Stomach (tissue), 9 donors: ENCODE results near the gene PIP5K1B. TPM values are rescaled to one million over a fixed set of nuclear protein-coding genes. Genes with fewer than 3 reads are reported as not detected.

Experiments
- DNase-seq, 2 donors: peaks; one replicate each; pipeline versions ENCODE4 v3.0.0 to v3.0.0-alpha.2; 2013 to 2019
- H3K27ac ChIP-seq, 5 donors: fragments of 200-600 bp in 4 of 5; sonication (generic) in 4 of 5; one replicate each; pipeline ENCODE4 v1.5.1; 2013 to 2019; ENCODE audit warnings: mild to moderate bottlenecking in 1 of 5, moderate library complexity in 1 of 5
- H3K27me3 ChIP-seq, 3 donors: fragments of 200-600 bp; sonication (generic); one replicate each; pipeline ENCODE4 v1.5.1; 2017 to 2019; ENCODE audit warnings: mixed run types in 1 of 3
- H3K36me3 ChIP-seq, 4 donors: fragments of 200-600 bp; sonication (generic); 1 replicate in 3 of 4; 2 replicates in 1 of 4; pipeline ENCODE4 v1.5.1; 2016 to 2019
- H3K4me1 ChIP-seq, 4 donors: fragments of 200-600 bp; sonication (generic); one replicate each; pipeline ENCODE4 v1.5.1; 2016 to 2019
- H3K4me3 ChIP-seq, 4 donors: fragments of 200-600 bp; sonication (generic) in 3 of 4; one replicate each; pipeline ENCODE4 v1.5.1; 2016 to 2019; ENCODE audit warnings: mild to moderate bottlenecking in 1 of 4
- H3K9me3 ChIP-seq, 4 donors: fragments of 200-600 bp; sonication (generic); one replicate each; pipeline ENCODE4 v1.5.1; 2016 to 2019
- CTCF ChIP-seq, 7 experiments: fragments of 450-650 bp in 4 of 7; fragments of 200-600 bp in 3 of 7; sonication (generic) in 3 of 7; IDR thresholded peaks; one replicate each; pipeline ENCODE4 v1.5.1; 2016 to 2019; ENCODE audit warnings: antibody characterized with exemption in 7 of 7, control low read depth in 2 of 7, mild to moderate bottlenecking in 1 of 7
- EP300 ChIP-seq: sonication (generic); formaldehyde crosslinking; IDR thresholded peaks from one replicate; pipeline ENCODE4 v1.6.1; 2017; ENCODE audit warnings: antibody characterized with exemption
- POLR2A ChIP-seq, 4 donors: fragments of 450-650 bp; IDR thresholded peaks; one replicate each; pipeline ENCODE4 v1.6.1; 2016; ENCODE audit warnings: antibody characterized with exemption in 4 of 4, control low read depth in 2 of 4, mild to moderate bottlenecking in 1 of 4, moderate library complexity in 1 of 4
- POLR2AphosphoS5 ChIP-seq, 3 donors: sonication (generic); formaldehyde crosslinking; IDR thresholded peaks; one replicate each; pipeline ENCODE4 v1.6.1; 2016; ENCODE audit warnings: antibody characterized with exemption in 3 of 3
- WGBS, 5 donors: extraction: QIAGEN DNeasy Blood & Tissue Kit in 3 of 5; methylation state at CpG; one replicate each; pipeline versions ENCODE4 v1.1.5 to v1.1.7; 2013 to 2018; 5-methylcytosine and 5-hydroxymethylcytosine counted together
- intact Hi-C: fragments of 100-400 bp; cut with DNase I; formaldehyde crosslinking; loops from one replicate; pipeline ENCODE4 v1.15.1; 2023; ENCODE audit warnings: low total_unique reads
- polyA plus RNA-seq, 3 donors: library from polyadenylated mRNA; stranded (reverse); fragments of 200-250 nt; gene quantifications; one replicate each; pipeline ENCODE4 v1.2.3, GENCODE V29; 2013
- total RNA-seq, 5 donors: library from RNA; depleted of rRNA; stranded (reverse); fragments of >200 nt; gene quantifications; one replicate each; pipeline versions ENCODE4 v1.1.0 to v1.2.3, GENCODE V29; 2014 to 2016
- donor health status: healthy with polysubstance abuse.
- donor health status: Bipolar disorder and iron deficiency.
- donor health status: healthy.

Gene PIP5K1B
- total and polyA plus RNA-seq, 8 donors = 2.3 to 33.8 (median 16.6) TPM

GRCh38 chr9:68883224-68883623 lies 178.2 kb downstream of the PIP5K1B start:
- H3K4me3 ChIP-seq = no peak overlapping the region
- no peak overlapping the region for H3K27ac ChIP-seq
- WGBS, 5 donors = 82 to 89% (median 85%) methylated on average over 3 of the region's 3 CpGs
- no peaks in the 10 kb centered on the region for H3K9me3 ChIP-seq
- intact Hi-C loops = no loop called here
- DNase-seq = no peak
- no peaks in the 10 kb centered on the region for H3K27me3 ChIP-seq
- no peaks in the 10 kb centered on the region for H3K36me3 ChIP-seq
- TF ChIP-seq POLR2A (IDR thresholded peaks at IDR 0.05) (no peak), EP300 (no peak), POLR2AphosphoS5 (IDR thresholded peaks at IDR 0.05) (no peak), CTCF (IDR thresholded peaks at IDR 0.05) (no peak)
- H3K4me1 ChIP-seq = no peaks in the 10 kb centered on the region

GRCh38 chr9:68887232-68887631 lies 182.2 kb downstream of the PIP5K1B start:
- no peak overlapping the region for H3K4me3 ChIP-seq
- H3K36me3 ChIP-seq = peaks cover 0 to 10% (median 2%) of the 10 kb centered on the region in 4 donors
- TF ChIP-seq POLR2AphosphoS5 (IDR thresholded peaks at IDR 0.05) (no peak), EP300 (no peak), POLR2A (IDR thresholded peaks at IDR 0.05) (no peak), CTCF (IDR thresholded peaks at IDR 0.05) (no peak)
- H3K4me1 ChIP-seq = no peaks in the 10 kb centered on the region
- no peak overlapping the region for H3K27ac ChIP-seq
- intact Hi-C loops = no loop called here
- no peaks in the 10 kb centered on the region for H3K9me3 ChIP-seq
- no peaks in the 10 kb centered on the region for H3K27me3 ChIP-seq
- DNase-seq = no peak
- 74 to 95% (median 84%) methylated on average over 1 of the region's 1 CpG for WGBS, 5 donors

- intact Hi-C loops = no loop called here
- Histone ChIP-seq H3K27ac (peak overlapping the region in 2 of 5 donors; percentile 24 to 43), H3K4me1 (peaks cover 7 to 41% (median 23%) of the 10 kb centered on the region in 4 donors), H3K27me3 (no peaks in the 10 kb centered on the region), H3K9me3 (no peaks in the 10 kb centered on the region), H3K36me3 (peaks cover 0 to 4% (median 2%) of the 10 kb centered on the region in 4 donors), H3K4me3 (no peak overlapping the region)
- peak; percentile 35 to 63 for DNase-seq
- WGBS, 5 donors = 17 to 43% (median 31%) methylated on average over 7 of the region's 7 CpGs
- TF ChIP-seq EP300 (no peak), POLR2AphosphoS5 (IDR thresholded peaks at IDR 0.05) (peak in 2 of 3 donors; percentile 24 to 49)
Measured at GRCh38 chr9:68894502-68894901, 189.5 kb downstream of the PIP5K1B start.

- intact Hi-C loops = no loop called here
- peaks cover 0 to 3% (median 0%) of the 10 kb centered on the region in 4 donors for H3K36me3 ChIP-seq
- 15 to 33% (median 27%) methylated on average over 6 of the region's 6 CpGs for WGBS, 5 donors
Measured at GRCh38 chr9:68895741-68896478, 190.9 kb downstream of the PIP5K1B start.

More at GRCh38 chr9:68895741-68896478, 190.9 kb downstream of the PIP5K1B start:
- H3K27me3 ChIP-seq = no peaks in the 10 kb centered on the region
- peak in 1 of 2 donors; percentile 29 for DNase-seq
- H3K4me1 ChIP-seq = peaks cover 7 to 41% (median 23%) of the 10 kb centered on the region in 4 donors
- no peak for TF ChIP-seq EP300
- no peak for TF ChIP-seq CTCF (IDR thresholded peaks at IDR 0.05)
- TF ChIP-seq POLR2AphosphoS5 (IDR thresholded peaks at IDR 0.05) = no peak
- TF ChIP-seq POLR2A (IDR thresholded peaks at IDR 0.05) = no peak
- no peaks in the 10 kb centered on the region for H3K9me3 ChIP-seq
- peak overlapping the region in 2 of 5 donors; percentile 20 to 43 for H3K27ac ChIP-seq
- H3K4me3 ChIP-seq = no peak overlapping the region
